ENCODE results near the gene AMACR. TPM values are rescaled to one million over a fixed set of nuclear protein-coding genes. Genes with fewer than 3 reads are reported as not detected.

The AMACR gene
- 1 to 10 TPM; 2.7 to 8.3 (median 7.3) TPM for total RNA-seq
- polyA plus RNA-seq: 10 to 100 TPM in 1 of 2 donors, 1 to 10 TPM in 1; 8.6 to 12.0 TPM
- not detected for total RNA-seq

- DNase-seq: peak; percentile 73 to 91 (median 81)
- no peaks in the 10 kb centered on the region for H3K27me3 ChIP-seq (ENCODE audit: control insufficient read depth in 2 of 2, insufficient read depth in 2 of 2, low read length in 2 of 2)
- Mint-ChIP-seq H3K27ac (peak within 1 kb of the TSS; percentile 87 to 97 (median 96)), H3K4me1 (peaks cover 23 to 39% (median 32%) of the 10 kb centered on the region in 7 donors), H3K27me3 (no peaks in the 10 kb centered on the region), H3K4me3 (peak within 1 kb of the TSS; percentile 79 to 98 (median 94)), H3K36me3 (peaks cover 10 to 20% (median 13%) of the 10 kb centered on the region in 5 donors), H3K9me3 (peaks cover 0 to 5% (median 0%) of the 10 kb centered on the region in 11 donors)
- H3K4me1 ChIP-seq (ENCODE audit: control insufficient read depth in 2 of 2, insufficient read depth in 2 of 2, low read length in 2 of 2): peaks cover 9 to 18% of the 10 kb centered on the region in 2 donors
- H3K9me3 ChIP-seq (ENCODE audit: control insufficient read depth in 2 of 3, low read length in 3 of 3): no peaks in the 10 kb centered on the region
- ChIA-PET POLR2A (interaction anchor here (1.2 to 2.3 kb wide), 7 partner anchors 11 to 921 kb away, joined by 3 to 10 read pairs (median 8); partner anchors contain the start of genes BRIX1, DNAJC21, RAD1 and TARS1), CTCF (interaction anchor here (1.8 kb wide), 1 partner anchor 10 kb away, joined by 9 read pairs; no protein-coding TSS in a partner anchor)
- peak; percentile 95 for ATAC-seq
- peaks cover 0 to 14% (median 0%) of the 10 kb centered on the region in 3 experiments for H3K36me3 ChIP-seq (ENCODE audit: control insufficient read depth in 2 of 3, insufficient read depth in 3 of 3, low read length in 3 of 3)
- H3K4me3 ChIP-seq (ENCODE audit: low read length): peak within 1 kb of the TSS; percentile 85
- intact Hi-C loops (cut with micrococcal nuclease): loop anchor here (1.0 to 10.0 kb wide), 15 partner anchors 11 to 1833 kb away; partner anchors contain the start of genes BRIX1 (in 2 of the 2), MTMR12 (in 2 of the 2), RAD1 (in 2 of the 2) and TARS1 (in 2 of the 2)
- H3K27ac ChIP-seq (ENCODE audit: low read depth, low read length): peak within 1 kb of the TSS; percentile 83
Observed at GRCh38 chr5:34007621-34008600, at the start of gene AMACR. TSS of gene AMACR (minus strand) at chr5:34008050. CDS start at chr5:34008019, 31 bp downstream.

- H3K27ac ChIP-seq (ENCODE audit: low read depth, low read length): no peak overlapping the region
- H3K4me1 Mint-ChIP-seq: no peaks in the 10 kb centered on the region
- no peaks in the 10 kb centered on the region for H3K9me3 Mint-ChIP-seq
- no peak overlapping the region for H3K4me3 Mint-ChIP-seq
- no peak for ATAC-seq
- POLR2A ChIA-PET: no interaction called here
- H3K4me3 ChIP-seq (ENCODE audit: low read length): no peak overlapping the region
- no peak for DNase-seq
- H3K36me3 Mint-ChIP-seq: peaks cover 2 to 46% (median 23%) of the 10 kb centered on the region in 5 donors
- CTCF ChIA-PET: no interaction called here
- H3K27me3 ChIP-seq (ENCODE audit: control insufficient read depth in 2 of 2, insufficient read depth in 2 of 2, low read length in 2 of 2): no peaks in the 10 kb centered on the region
- no peaks in the 10 kb centered on the region for H3K4me1 ChIP-seq (ENCODE audit: control insufficient read depth in 2 of 2, insufficient read depth in 2 of 2, low read length in 2 of 2)
- H3K27me3 Mint-ChIP-seq: no peaks in the 10 kb centered on the region
- H3K27ac Mint-ChIP-seq: no peak overlapping the region
- H3K36me3 ChIP-seq (ENCODE audit: control insufficient read depth in 2 of 3, insufficient read depth in 3 of 3, low read length in 3 of 3): no peaks in the 10 kb centered on the region
- intact Hi-C loops (cut with micrococcal nuclease): no loop called here
- H3K9me3 ChIP-seq (ENCODE audit: control insufficient read depth in 2 of 3, low read length in 3 of 3): no peaks in the 10 kb centered on the region
Observed at GRCh38 chr5:34057569-34057968, 49.7 kb upstream of the AMACR start.

GRCh38 chr5:34057118-34057517 is 49.3 kb upstream of the AMACR start:
- ATAC-seq (no peak), DNase-seq (no peak)
- Mint-ChIP-seq H3K27me3 (no peaks in the 10 kb centered on the region), H3K4me3 (no peak overlapping the region), H3K9me3 (no peaks in the 10 kb centered on the region), H3K36me3 (peaks cover 0 to 46% (median 20%) of the 10 kb centered on the region in 5 donors), H3K4me1 (no peaks in the 10 kb centered on the region), H3K27ac (no peak overlapping the region)
- ChIA-PET POLR2A (no interaction called here), CTCF (no interaction called here)
- no peaks in the 10 kb centered on the region for H3K4me1 ChIP-seq (ENCODE audit: control insufficient read depth in 2 of 2, insufficient read depth in 2 of 2, low read length in 2 of 2)
- H3K4me3 ChIP-seq (ENCODE audit: low read length): no peak overlapping the region
- no peaks in the 10 kb centered on the region for H3K36me3 ChIP-seq (ENCODE audit: control insufficient read depth in 2 of 3, insufficient read depth in 3 of 3, low read length in 3 of 3)
- H3K27ac ChIP-seq (ENCODE audit: low read depth, low read length): no peak overlapping the region
- intact Hi-C loops (cut with micrococcal nuclease): no loop called here
- no peaks in the 10 kb centered on the region for H3K27me3 ChIP-seq (ENCODE audit: control insufficient read depth in 2 of 2, insufficient read depth in 2 of 2, low read length in 2 of 2)
- no peaks in the 10 kb centered on the region for H3K9me3 ChIP-seq (ENCODE audit: control insufficient read depth in 2 of 3, low read length in 3 of 3)

GRCh38 chr5:34055667-34056066 is 47.8 kb upstream of the AMACR start:
- peaks cover 6 to 49% (median 27%) of the 10 kb centered on the region in 5 donors for H3K36me3 Mint-ChIP-seq

GRCh38 chr5:34054400-34054729 is 46.5 kb upstream of the AMACR start:
- Histone ChIP-seq H3K27ac (ENCODE audit: low read depth, low read length) (no peak overlapping the region), H3K9me3 (ENCODE audit: control insufficient read depth in 2 of 3, low read length in 3 of 3) (no peaks in the 10 kb centered on the region), H3K4me1 (ENCODE audit: control insufficient read depth in 2 of 2, insufficient read depth in 2 of 2, low read length in 2 of 2) (no peaks in the 10 kb centered on the region), H3K36me3 (ENCODE audit: control insufficient read depth in 2 of 3, insufficient read depth in 3 of 3, low read length in 3 of 3) (peaks cover 0 to 14% (median 0%) of the 10 kb centered on the region in 3 experiments), H3K4me3 (ENCODE audit: low read length) (no peak overlapping the region), H3K27me3 (ENCODE audit: control insufficient read depth in 2 of 2, insufficient read depth in 2 of 2, low read length in 2 of 2) (no peaks in the 10 kb centered on the region)
- H3K4me1 Mint-ChIP-seq: peaks cover 0 to 4% (median 0%) of the 10 kb centered on the region in 7 donors
- no peaks in the 10 kb centered on the region for H3K27me3 Mint-ChIP-seq
- DNase-seq: no peak
- H3K27ac Mint-ChIP-seq: no peak overlapping the region
- intact Hi-C loops (cut with micrococcal nuclease): no loop called here
- H3K36me3 Mint-ChIP-seq: peaks cover 8 to 55% (median 31%) of the 10 kb centered on the region in 5 donors
- ChIA-PET CTCF (no interaction called here), POLR2A (no interaction called here)
- peaks cover 0 to 2% (median 0%) of the 10 kb centered on the region in 11 donors for H3K9me3 Mint-ChIP-seq
- no peak for ATAC-seq
- no peak overlapping the region for H3K4me3 Mint-ChIP-seq

More at GRCh38 chr5:34055667-34056066, 47.8 kb upstream of the AMACR start:
- ATAC-seq: no peak
- no peak overlapping the region for H3K27ac Mint-ChIP-seq
- DNase-seq: no peak
- no peaks in the 10 kb centered on the region for H3K9me3 ChIP-seq (ENCODE audit: control insufficient read depth in 2 of 3, low read length in 3 of 3)
- no peaks in the 10 kb centered on the region for H3K4me1 Mint-ChIP-seq
- H3K4me1 ChIP-seq (ENCODE audit: control insufficient read depth in 2 of 2, insufficient read depth in 2 of 2, low read length in 2 of 2): no peaks in the 10 kb centered on the region
- H3K27me3 Mint-ChIP-seq: no peaks in the 10 kb centered on the region
- H3K27ac ChIP-seq (ENCODE audit: low read depth, low read length): no peak overlapping the region
- no peaks in the 10 kb centered on the region for H3K27me3 ChIP-seq (ENCODE audit: control insufficient read depth in 2 of 2, insufficient read depth in 2 of 2, low read length in 2 of 2)
- H3K4me3 Mint-ChIP-seq: no peak overlapping the region
- H3K4me3 ChIP-seq (ENCODE audit: low read length): no peak overlapping the region
- ChIA-PET CTCF (no interaction called here), POLR2A (no interaction called here)
- H3K9me3 Mint-ChIP-seq: no peaks in the 10 kb centered on the region
- H3K36me3 ChIP-seq (ENCODE audit: control insufficient read depth in 2 of 3, insufficient read depth in 3 of 3, low read length in 3 of 3): peaks cover 0 to 7% (median 0%) of the 10 kb centered on the region in 3 experiments
- intact Hi-C loops (cut with micrococcal nuclease): no loop called here

DNA sequence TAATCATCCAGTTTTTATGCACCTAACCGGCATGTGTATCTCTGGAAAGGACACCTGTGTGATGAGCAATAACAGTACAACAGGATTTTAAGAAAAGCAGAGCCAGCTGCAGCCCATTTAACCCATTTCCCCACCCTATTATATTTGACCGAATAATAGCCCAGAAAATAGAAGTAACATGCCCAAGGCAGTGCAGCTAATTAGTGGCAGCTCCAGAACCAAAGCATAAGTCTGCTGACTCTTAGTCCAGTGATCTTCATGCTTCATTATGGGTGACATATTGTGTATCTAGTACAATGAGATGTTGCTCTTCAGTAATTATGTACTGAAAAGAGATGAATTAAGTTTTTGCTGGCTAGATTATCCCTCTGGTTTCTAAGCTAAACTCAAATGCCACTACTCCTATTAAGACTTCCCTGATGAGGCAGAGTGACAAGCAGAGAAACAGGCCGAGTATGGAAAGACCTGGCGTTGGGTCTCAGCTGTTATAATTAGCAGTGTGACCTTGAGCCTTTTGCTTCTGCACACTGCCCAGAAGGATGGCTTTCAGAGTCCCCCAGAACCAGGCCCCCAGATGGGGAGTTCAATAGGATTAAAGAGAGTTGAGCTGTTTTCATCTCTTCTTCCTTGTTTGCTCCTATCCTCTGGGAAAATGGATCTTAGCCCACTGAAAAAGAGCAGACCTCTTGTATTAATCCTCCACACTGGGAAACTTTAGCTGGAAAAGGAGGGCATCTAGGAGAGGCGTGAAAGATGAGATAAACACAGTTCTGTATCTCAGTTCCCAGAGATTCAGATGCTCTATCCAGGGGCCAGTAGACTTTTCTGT is 45.9 kb upstream of the AMACR start:
- CTCF ChIA-PET: no interaction called here
- Histone ChIP-seq H3K9me3 (ENCODE audit: control insufficient read depth in 2 of 3, low read length in 3 of 3) (no peaks in the 10 kb centered on the region), H3K4me1 (ENCODE audit: control insufficient read depth in 2 of 2, insufficient read depth in 2 of 2, low read length in 2 of 2) (no peaks in the 10 kb centered on the region), H3K27me3 (ENCODE audit: control insufficient read depth in 2 of 2, insufficient read depth in 2 of 2, low read length in 2 of 2) (no peaks in the 10 kb centered on the region), H3K4me3 (ENCODE audit: low read length) (no peak overlapping the region), H3K27ac (ENCODE audit: low read depth, low read length) (no peak overlapping the region), H3K36me3 (ENCODE audit: control insufficient read depth in 2 of 3, insufficient read depth in 3 of 3, low read length in 3 of 3) (peaks cover 0 to 14% (median 0%) of the 10 kb centered on the region in 3 experiments)
- Mint-ChIP-seq H3K4me3 (no peak overlapping the region), H3K9me3 (peaks cover 0 to 2% (median 0%) of the 10 kb centered on the region in 11 donors), H3K27me3 (no peaks in the 10 kb centered on the region), H3K36me3 (peaks cover 8 to 55% (median 30%) of the 10 kb centered on the region in 5 donors), H3K4me1 (peaks cover 0 to 4% (median 0%) of the 10 kb centered on the region in 7 donors), H3K27ac (no peak overlapping the region)
- intact Hi-C loops (cut with micrococcal nuclease): no loop called here
- no peak for DNase-seq
- ATAC-seq: no peak
- POLR2A ChIA-PET: no interaction called here
